Measurements from ENCODE around the gene CACNB1.
A peak's percentile ranks its signal among the peaks of the same experiment; 100 is the strongest.

CACNB1 gene

DNA sequence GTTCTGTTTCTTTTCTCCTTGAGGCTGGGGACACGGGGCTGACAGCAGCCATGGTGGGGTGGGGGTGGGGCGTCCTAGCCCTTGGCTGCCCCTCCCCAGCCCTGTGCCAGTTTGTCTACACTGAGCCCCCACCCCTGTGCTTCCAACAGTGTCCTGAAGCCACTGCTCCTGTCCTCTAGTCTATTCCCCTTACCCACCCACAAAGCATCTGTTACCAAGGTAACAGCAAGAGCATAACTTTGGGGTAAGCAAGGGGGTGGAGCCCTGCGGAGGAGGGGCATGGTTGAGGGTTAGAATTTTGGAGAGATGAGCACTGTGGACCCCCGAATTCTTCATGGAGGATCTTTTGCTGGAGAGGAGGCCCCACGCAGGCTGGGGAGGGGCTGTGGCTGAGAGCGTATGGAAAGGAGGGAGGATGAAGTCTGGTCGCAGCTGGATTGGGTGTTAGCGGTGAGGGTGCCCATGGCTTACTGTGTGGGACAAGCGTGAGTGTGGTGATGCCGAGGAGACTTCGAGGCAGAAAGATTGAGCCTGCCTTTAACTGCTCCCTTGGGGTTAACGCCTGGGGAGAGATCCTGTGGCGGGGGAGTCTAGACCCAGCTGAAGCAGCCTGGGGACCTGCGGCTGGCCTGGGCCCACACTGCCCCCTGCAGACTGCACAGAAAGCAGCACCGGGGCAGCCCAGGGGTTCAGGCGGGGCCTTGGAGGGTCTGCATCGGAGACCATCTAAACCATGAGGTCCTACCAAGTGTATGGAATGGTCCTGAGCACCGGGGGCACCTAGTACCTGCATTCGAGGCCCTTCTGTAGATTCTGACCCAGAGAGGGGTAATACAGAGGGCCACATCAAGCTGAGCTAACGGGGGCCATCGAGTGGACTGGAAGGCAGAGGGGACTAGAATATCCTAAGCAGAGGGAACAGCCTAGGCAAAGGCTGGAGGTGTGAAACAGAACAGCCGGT lies 34.4 kb upstream of the CACNB1 start:
- no peak overlapping the region; the same call in 1 of the 2 replicates for H3K4me3 ChIP-seq (ENCODE audit: control insufficient read depth, low read depth, low read length)
- TF ChIP-seq, protein P1, sequence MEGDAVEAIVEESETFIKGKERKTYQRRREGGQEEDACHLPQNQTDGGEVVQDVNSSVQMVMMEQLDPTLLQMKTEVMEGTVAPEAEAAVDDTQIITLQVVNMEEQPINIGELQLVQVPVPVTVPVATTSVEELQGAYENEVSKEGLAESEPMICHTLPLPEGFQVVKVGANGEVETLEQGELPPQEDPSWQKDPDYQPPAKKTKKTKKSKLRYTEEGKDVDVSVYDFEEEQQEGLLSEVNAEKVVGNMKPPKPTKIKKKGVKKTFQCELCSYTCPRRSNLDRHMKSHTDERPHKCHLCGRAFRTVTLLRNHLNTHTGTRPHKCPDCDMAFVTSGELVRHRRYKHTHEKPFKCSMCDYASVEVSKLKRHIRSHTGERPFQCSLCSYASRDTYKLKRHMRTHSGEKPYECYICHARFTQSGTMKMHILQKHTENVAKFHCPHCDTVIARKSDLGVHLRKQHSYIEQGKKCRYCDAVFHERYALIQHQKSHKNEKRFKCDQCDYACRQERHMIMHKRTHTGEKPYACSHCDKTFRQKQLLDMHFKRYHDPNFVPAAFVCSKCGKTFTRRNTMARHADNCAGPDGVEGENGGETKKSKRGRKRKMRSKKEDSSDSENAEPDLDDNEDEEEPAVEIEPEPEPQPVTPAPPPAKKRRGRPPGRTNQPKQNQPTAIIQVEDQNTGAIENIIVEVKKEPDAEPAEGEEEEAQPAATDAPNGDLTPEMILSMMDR (IDR thresholded peaks at IDR 0.05; ENCODE audit: control insufficient read depth, insufficient read depth, low read depth, low read length, missing control alignments): peak; percentile 88
- DNase-seq (ENCODE audit: low read depth): no peak

DNA sequence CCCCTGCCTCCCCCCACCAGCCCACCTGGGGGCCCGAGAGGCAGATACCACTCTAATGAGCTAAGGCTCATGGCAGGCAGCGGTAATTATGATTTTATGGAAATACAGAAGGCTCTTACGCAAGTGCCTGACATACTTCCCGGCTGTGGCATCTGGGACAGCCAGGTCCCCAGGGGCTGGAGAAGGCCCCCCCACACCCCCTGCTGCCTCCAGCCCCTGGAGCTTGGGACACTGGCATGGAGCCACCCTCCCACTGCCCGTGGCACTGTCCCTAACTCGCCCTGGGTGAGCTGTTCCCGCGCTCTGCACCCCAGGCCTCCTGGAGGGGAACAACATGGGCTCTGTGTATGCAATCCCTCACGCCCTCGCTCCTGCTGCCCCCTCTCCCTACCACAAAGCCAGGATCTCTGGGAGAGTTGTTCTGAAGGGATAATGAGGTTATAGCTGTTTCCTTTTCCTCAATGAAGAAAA lies 33.7 kb upstream of the CACNB1 start:
- H3K4me3 ChIP-seq (ENCODE audit: control insufficient read depth, low read depth, low read length): no peak overlapping the region
- TF ChIP-seq, protein P1 (IDR thresholded peaks at IDR 0.05; ENCODE audit: control insufficient read depth, insufficient read depth, low read depth, low read length, missing control alignments): no peak

DNA sequence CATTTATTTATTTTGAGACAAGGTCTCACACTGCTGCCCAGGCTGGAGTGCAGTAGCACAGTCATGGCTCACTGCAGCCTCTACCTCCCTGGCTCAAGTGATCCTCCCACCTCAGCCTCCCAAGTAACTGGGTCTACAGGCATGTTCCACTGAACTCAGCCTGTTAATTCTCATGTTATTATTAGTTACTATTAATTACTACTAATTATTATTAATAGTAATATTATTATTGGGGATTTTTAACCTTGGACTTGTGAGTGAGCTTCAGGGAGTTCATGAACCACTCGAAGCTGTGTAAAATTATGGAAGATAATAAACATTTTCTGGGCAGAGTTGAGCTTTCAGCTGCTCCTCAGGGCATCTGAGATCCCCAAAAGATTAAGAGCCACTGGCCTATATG lies 32.9 kb upstream of the CACNB1 start:
- TF ChIP-seq, protein P1 (IDR thresholded peaks at IDR 0.05; ENCODE audit: control insufficient read depth, insufficient read depth, low read depth, low read length, missing control alignments): no peak
- no peak overlapping the region for H3K4me3 ChIP-seq (ENCODE audit: control insufficient read depth, low read depth, low read length)
- no peak for DNase-seq (ENCODE audit: low read depth)

More for the DNA sequence above, 33.7 kb upstream of the CACNB1 start:
- DNase-seq (ENCODE audit: low read depth): no peak

DNA sequence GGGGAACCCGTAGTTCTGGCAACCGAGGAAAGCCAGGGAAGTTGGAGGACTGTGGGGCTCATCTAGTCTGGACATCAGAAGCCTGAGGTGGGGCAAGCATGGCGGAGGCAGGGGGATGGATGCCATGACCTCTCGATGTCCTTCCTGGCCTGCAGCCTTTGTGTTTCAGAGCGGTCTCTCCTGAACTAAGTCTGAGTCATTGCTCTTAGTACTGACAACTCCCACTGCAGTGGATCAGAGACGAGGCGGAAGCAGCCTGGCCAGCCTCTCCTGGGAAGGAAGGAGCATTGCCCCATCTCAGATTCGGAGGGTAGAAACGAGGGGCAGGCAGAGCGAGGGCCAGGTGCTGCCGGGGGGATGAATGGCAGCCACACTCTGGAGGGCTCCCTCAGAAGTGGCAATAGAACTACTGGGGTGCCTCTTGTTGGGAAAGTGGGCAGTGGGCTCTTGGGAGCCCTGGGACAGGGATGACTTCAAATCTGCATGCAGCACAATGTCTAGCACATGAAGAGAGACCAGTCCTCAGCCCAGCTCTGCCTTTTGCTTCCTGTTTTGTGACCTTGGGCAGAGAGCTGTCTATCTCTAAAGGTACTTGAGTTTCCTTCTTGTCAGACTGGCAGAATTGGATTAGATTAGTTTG lies 31.9 kb upstream of the CACNB1 start:
- no peak for DNase-seq (ENCODE audit: low read depth)
- H3K4me3 ChIP-seq (ENCODE audit: control insufficient read depth, low read depth, low read length): no peak overlapping the region
- TF ChIP-seq, protein P1 (IDR thresholded peaks at IDR 0.05; ENCODE audit: control insufficient read depth, insufficient read depth, low read depth, low read length, missing control alignments): no peak

DNA sequence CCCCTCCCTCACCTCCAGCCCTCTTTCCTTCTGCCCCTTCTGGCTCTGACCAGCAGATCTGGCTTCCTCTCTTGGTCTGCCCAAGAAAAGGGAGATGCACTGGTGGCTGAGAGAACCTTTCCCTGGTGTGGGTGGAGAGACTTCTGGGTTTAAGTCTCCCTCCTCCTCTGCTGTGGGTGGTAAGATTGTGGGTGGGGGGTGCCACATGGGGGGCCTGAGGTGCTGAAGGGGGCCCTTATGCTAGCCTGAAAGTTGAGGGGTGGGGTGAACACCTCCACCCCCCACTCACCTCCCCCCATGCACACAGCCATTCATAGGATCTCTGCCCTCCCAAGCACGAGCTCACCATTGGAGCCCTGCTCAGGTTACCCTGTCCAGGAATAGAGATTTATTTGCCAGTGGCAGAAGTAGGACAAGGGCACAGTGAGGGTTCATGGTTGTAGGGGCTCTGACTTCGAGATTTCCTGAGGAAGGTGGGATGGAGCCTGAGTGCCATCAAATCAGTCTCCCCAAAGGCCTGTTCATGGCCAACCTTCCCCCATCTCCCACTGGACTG lies 30.0 kb upstream of the CACNB1 start:
- TF ChIP-seq, protein P1 (IDR thresholded peaks at IDR 0.05; ENCODE audit: control insufficient read depth, insufficient read depth, low read depth, low read length, missing control alignments): no peak
- H3K4me3 ChIP-seq (ENCODE audit: control insufficient read depth, low read depth, low read length): no peak overlapping the region
- DNase-seq (ENCODE audit: low read depth): no peak

DNA sequence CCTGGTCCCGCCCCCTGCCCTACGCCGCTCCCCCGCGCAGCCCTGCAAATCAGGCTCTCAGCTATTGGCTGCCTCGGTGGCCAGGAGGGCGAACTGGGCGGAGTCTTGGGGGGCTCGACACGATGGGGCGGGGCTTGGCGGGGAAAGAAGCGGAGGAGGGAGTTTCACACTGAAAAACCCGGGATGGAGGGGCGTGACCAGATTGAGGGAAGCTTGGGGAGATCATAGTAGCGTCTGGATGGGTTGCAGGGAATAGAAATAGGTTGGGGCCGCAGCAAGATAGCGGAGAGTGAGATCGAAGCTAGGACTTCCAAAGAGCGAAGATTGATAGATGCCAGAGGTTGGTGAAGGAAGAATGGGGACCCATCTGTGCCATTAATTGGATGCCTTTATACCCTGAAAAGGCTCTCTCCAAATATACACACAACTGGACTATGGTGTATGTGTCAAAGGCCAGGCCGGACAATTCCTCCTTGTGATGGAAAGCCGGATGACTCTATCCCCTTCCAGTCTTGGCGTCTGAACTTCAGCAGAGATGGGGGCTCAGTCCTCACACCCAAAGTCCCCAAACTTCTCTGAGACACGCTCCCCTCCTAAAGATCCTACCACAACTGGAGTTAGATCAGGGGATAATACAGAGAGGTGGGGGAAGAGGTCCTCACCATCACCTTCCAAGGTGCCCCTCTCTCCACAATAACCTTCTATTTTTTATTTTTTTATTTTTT lies 28.7 kb upstream of the CACNB1 start:
- TF ChIP-seq, protein P1 (IDR thresholded peaks at IDR 0.05; ENCODE audit: control insufficient read depth, insufficient read depth, low read depth, low read length, missing control alignments): no peak
- peak overlapping the region; percentile 44 for H3K4me3 ChIP-seq (ENCODE audit: control insufficient read depth, low read depth, low read length)
- DNase-seq (ENCODE audit: low read depth): no peak
